Parathyroid adenoma (tissue), 2 donors: ENCODE data around the gene CTDSPL.

Source experiments
- H2AFZ ChIP-seq: fragments of 300-600 bp; sonication (generic); one replicate; pipeline ENCODE4 v1.7.0; 2017; ENCODE audit warnings: antibody characterized with exemption, mild to moderate bottlenecking
- H3K27ac ChIP-seq: fragments of 300-600 bp; sonication (generic); one replicate; pipeline ENCODE4 v1.7.0; 2017
- H3K27me3 ChIP-seq: fragments of 300-600 bp; sonication (generic); one replicate; pipeline ENCODE4 v1.7.0; 2017; ENCODE audit warnings: low read length; ENCODE audit not compliant: control insufficient read depth, insufficient read depth
- H3K36me3 ChIP-seq: fragments of 300-600 bp; sonication (generic); one replicate; pipeline ENCODE4 v1.7.0; 2017; ENCODE audit warnings: low read length; ENCODE audit not compliant: control insufficient read depth, insufficient read depth
- H3K4me1 ChIP-seq: fragments of 300-600 bp; sonication (generic); one replicate; pipeline ENCODE4 v1.7.0; 2017; ENCODE audit warnings: control low read depth
- H3K4me2 ChIP-seq: fragments of 300-600 bp; sonication (generic); one replicate; pipeline ENCODE4 v1.7.0; 2017; ENCODE audit warnings: low read length
- H3K4me3 ChIP-seq: fragments of 300-600 bp; sonication (generic); one replicate; pipeline ENCODE4 v1.7.0; 2017; ENCODE audit warnings: low read depth, low read length
- H3K79me2 ChIP-seq: fragments of 300-600 bp; sonication (generic); one replicate; pipeline ENCODE4 v1.7.0; 2017; ENCODE audit warnings: control low read depth
- H3K9ac ChIP-seq: fragments of 300-600 bp; sonication (generic); one replicate; pipeline ENCODE4 v1.7.0; 2017; ENCODE audit warnings: mild to moderate bottlenecking
- H3K9me3 ChIP-seq: fragments of 300-600 bp; sonication (generic); one replicate; pipeline ENCODE4 v1.7.0; 2017; ENCODE audit warnings: low read length; ENCODE audit not compliant: control insufficient read depth
- CTCF ChIP-seq: fragments of 300-600 bp; sonication (generic); IDR thresholded peaks from one replicate; pipeline ENCODE4 v1.7.0; 2017; ENCODE audit warnings: antibody characterized with exemption, mild to moderate bottlenecking
- donor health status: primary hyperparathyroidism.

The CTDSPL gene

GRCh38 chr3:37949866-37950265 lies 88.2 kb downstream of the CTDSPL start:
- H3K4me3 ChIP-seq, result no peak overlapping the region
- H2AFZ ChIP-seq, result no peak overlapping the region
- no peak overlapping the region for H3K27ac ChIP-seq
- no peaks in the 10 kb centered on the region for H3K27me3 ChIP-seq
- no peaks in the 10 kb centered on the region for H3K79me2 ChIP-seq
- H3K4me2 ChIP-seq, result no peak overlapping the region
- peaks cover 19% of the 10 kb centered on the region for H3K4me1 ChIP-seq
- H3K9ac ChIP-seq, result no peak overlapping the region
- no peaks in the 10 kb centered on the region for H3K36me3 ChIP-seq
- no peak for TF ChIP-seq CTCF
- H3K9me3 ChIP-seq, result no peaks in the 10 kb centered on the region

- Histone ChIP-seq H3K4me3 (no peak overlapping the region), H3K9ac (no peak overlapping the region), H3K4me2 (no peak overlapping the region), H3K36me3 (no peaks in the 10 kb centered on the region), H2AFZ (no peak overlapping the region), H3K79me2 (no peaks in the 10 kb centered on the region), H3K4me1 (no peaks in the 10 kb centered on the region), H3K27me3 (no peaks in the 10 kb centered on the region), H3K27ac (no peak overlapping the region), H3K9me3 (no peaks in the 10 kb centered on the region)
- no peak for TF ChIP-seq CTCF
Observed at GRCh38 chr3:37952564-37952963, 90.9 kb downstream of the CTDSPL start.

GRCh38 chr3:37953226-37953625 lies 91.5 kb downstream of the CTDSPL start:
- TF ChIP-seq CTCF, result no peak
- no peak overlapping the region for H3K4me2 ChIP-seq
- no peak overlapping the region for H3K4me3 ChIP-seq
- no peak overlapping the region for H3K9ac ChIP-seq
- H3K27ac ChIP-seq, result no peak overlapping the region
- no peaks in the 10 kb centered on the region for H3K4me1 ChIP-seq
- no peaks in the 10 kb centered on the region for H3K9me3 ChIP-seq
- H2AFZ ChIP-seq, result no peak overlapping the region
- H3K27me3 ChIP-seq, result no peaks in the 10 kb centered on the region
- H3K79me2 ChIP-seq, result no peaks in the 10 kb centered on the region
- H3K36me3 ChIP-seq, result no peaks in the 10 kb centered on the region

GRCh38 chr3:37953707-37954394 lies 92.2 kb downstream of the CTDSPL start:
- TF ChIP-seq CTCF, result no peak
- Histone ChIP-seq H3K4me2 (no peak overlapping the region), H3K27ac (no peak overlapping the region), H3K9ac (no peak overlapping the region), H3K4me3 (no peak overlapping the region), H3K4me1 (no peaks in the 10 kb centered on the region), H3K36me3 (no peaks in the 10 kb centered on the region), H3K27me3 (no peaks in the 10 kb centered on the region), H2AFZ (no peak overlapping the region), H3K9me3 (no peaks in the 10 kb centered on the region), H3K79me2 (no peaks in the 10 kb centered on the region)

- Histone ChIP-seq H3K4me2 (no peak overlapping the region), H3K27me3 (no peaks in the 10 kb centered on the region), H3K9me3 (no peaks in the 10 kb centered on the region), H3K27ac (no peak overlapping the region), H3K4me3 (no peak overlapping the region), H3K36me3 (no peaks in the 10 kb centered on the region), H3K79me2 (no peaks in the 10 kb centered on the region), H3K4me1 (no peaks in the 10 kb centered on the region), H3K9ac (no peak overlapping the region), H2AFZ (no peak overlapping the region)
- no peak for TF ChIP-seq CTCF
Observed at GRCh38 chr3:37954881-37955280, 93.2 kb downstream of the CTDSPL start.
